Nephron progenitor cell (in vitro differentiated cells): ENCODE measurements around the gene DDX10.
"Not testable (repeated sequence)": the region's sequence is repeated elsewhere in the genome, so short reads cannot be mapped to it uniquely, and the experiment has no call there.

Experiments used
- DNase-seq: peaks from one replicate; pipeline ENCODE4 v3.0.0; 2021
- H3K27ac Mint-ChIP-seq: 2 replicates; pipeline ENCODE4 v1.8.0; 2021; ENCODE audit warnings: mild to moderate bottlenecking, moderate library complexity, mixed read lengths
- H3K27me3 Mint-ChIP-seq: 2 replicates; pipeline ENCODE4 v1.8.0; 2021; ENCODE audit warnings: mild to moderate bottlenecking, low read depth, mixed read lengths; ENCODE audit not compliant: poor library complexity
- H3K36me3 Mint-ChIP-seq: 2 replicates; pipeline ENCODE4 v1.8.0; 2021; ENCODE audit warnings: low read depth, mixed read lengths
- H3K4me1 Mint-ChIP-seq: 2 replicates; pipeline ENCODE4 v1.8.0; 2021; ENCODE audit warnings: mixed read lengths
- H3K4me3 Mint-ChIP-seq: 2 replicates; pipeline ENCODE4 v1.8.0; 2021; ENCODE audit warnings: mild to moderate bottlenecking, moderate library complexity, mixed read lengths
- H3K9me3 Mint-ChIP-seq: 2 replicates; pipeline ENCODE4 v1.8.0; 2021; ENCODE audit warnings: mild to moderate bottlenecking, moderate library complexity, mixed read lengths
- TF ChIP-seq, protein P1 (sequence below): fragments of 200-600 bp; sonication (generic); IDR thresholded peaks from 2 replicates; pipeline ENCODE4 v1.5.0; 2021; ENCODE audit warnings: antibody characterized with exemption

Gene DDX10

DNA sequence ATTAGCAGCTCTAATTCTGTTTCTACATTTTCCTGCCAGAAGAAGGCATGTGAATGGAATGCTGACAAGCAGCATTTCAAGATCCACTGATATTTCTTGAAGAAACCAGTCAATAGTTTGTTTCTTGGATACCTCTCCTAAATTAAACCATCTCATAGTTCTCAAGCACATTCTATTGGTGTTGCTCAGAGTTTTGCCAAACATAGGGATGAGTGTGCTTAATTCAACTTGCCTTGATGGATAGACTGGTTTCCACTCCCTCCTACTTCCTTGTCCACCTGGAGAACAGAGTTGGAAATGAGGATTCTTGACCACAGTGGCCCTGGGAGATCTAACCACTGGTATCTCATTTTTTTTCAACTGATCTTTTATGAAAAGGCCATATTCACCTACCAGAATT lies 29.8 kb upstream of the DDX10 start:
- TF ChIP-seq, protein P1, sequence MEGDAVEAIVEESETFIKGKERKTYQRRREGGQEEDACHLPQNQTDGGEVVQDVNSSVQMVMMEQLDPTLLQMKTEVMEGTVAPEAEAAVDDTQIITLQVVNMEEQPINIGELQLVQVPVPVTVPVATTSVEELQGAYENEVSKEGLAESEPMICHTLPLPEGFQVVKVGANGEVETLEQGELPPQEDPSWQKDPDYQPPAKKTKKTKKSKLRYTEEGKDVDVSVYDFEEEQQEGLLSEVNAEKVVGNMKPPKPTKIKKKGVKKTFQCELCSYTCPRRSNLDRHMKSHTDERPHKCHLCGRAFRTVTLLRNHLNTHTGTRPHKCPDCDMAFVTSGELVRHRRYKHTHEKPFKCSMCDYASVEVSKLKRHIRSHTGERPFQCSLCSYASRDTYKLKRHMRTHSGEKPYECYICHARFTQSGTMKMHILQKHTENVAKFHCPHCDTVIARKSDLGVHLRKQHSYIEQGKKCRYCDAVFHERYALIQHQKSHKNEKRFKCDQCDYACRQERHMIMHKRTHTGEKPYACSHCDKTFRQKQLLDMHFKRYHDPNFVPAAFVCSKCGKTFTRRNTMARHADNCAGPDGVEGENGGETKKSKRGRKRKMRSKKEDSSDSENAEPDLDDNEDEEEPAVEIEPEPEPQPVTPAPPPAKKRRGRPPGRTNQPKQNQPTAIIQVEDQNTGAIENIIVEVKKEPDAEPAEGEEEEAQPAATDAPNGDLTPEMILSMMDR: no peak
- H3K27ac Mint-ChIP-seq: no peak overlapping the region
- H3K4me3 Mint-ChIP-seq: no peak overlapping the region
- peaks cover 6% of the 10 kb centered on the region for H3K9me3 Mint-ChIP-seq
- H3K27me3 Mint-ChIP-seq: no peaks in the 10 kb centered on the region
- no peaks in the 10 kb centered on the region for H3K4me1 Mint-ChIP-seq
- H3K36me3 Mint-ChIP-seq: no peaks in the 10 kb centered on the region
- no peak for DNase-seq

DNA sequence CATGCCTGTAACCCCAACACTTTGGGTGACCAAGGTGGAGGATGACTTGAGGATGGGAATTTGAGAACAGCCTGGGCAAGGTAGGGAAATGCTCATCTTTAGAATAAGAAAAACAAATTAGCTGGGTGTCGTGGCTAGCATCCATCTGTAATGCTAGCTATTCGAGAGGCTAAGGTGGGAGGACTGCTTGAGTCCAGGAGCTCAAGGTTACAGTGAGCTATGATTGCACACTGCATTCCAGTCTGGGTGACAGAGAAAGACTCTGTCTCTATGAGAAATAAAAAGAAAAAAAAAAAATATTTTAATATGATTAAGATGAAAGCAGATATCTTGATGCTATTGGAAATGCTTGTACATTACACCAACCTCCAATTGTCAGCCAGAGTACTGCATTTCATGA lies 28.6 kb upstream of the DDX10 start:
- DNase-seq: no peak
- H3K4me1 Mint-ChIP-seq: no peaks in the 10 kb centered on the region
- no peaks in the 10 kb centered on the region for H3K36me3 Mint-ChIP-seq
- peaks cover 6% of the 10 kb centered on the region for H3K9me3 Mint-ChIP-seq
- TF ChIP-seq, protein P1: no peak
- no peaks in the 10 kb centered on the region for H3K27me3 Mint-ChIP-seq
- H3K4me3 Mint-ChIP-seq: no peak overlapping the region
- H3K27ac Mint-ChIP-seq: no peak overlapping the region

DNA sequence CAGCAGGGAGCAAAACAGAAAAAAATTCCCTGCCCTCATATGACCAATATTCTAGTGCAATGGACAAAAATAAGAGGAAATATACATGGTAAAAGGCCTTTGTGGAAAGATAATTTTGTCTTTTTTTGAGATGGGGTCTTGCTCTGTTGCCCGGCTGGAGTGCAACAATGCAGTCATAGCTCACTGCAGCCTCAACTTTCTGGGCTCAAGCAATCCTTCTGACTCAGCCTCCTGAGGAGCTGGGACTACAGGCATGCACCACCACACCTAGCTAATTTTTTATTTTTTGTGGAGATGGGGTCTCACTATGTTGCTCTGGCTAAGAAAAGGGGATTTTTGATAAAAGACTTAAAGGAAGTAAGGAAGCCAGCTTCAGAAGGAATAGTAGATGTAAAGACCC lies 25.7 kb upstream of the DDX10 start:
- peaks cover 3% of the 10 kb centered on the region for H3K27me3 Mint-ChIP-seq
- H3K4me3 Mint-ChIP-seq: no peak overlapping the region
- H3K9me3 Mint-ChIP-seq: peaks cover 6% of the 10 kb centered on the region
- no peaks in the 10 kb centered on the region for H3K36me3 Mint-ChIP-seq
- TF ChIP-seq, protein P1: no peak
- H3K27ac Mint-ChIP-seq: no peak overlapping the region
- no peak for DNase-seq
- H3K4me1 Mint-ChIP-seq: no peaks in the 10 kb centered on the region

DNA sequence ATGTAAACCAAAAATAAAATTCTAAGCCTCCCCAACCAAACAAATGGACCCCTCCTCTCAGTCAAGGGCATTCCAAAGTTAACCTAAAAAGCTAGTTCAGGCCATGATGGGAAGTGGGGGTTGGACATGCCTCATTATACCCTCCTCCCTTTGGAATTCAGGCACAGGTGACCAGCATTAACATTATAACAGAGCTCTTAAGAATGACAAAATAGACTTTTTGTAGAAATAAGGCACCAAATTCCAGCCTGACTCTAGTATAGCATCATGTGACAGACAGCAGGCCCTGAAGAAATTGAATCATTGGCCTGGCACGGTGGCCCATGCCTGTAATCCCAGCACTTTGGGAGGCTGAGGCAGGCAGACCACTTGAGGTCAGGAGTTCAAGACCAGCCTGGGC lies 23.1 kb upstream of the DDX10 start:
- not testable (repeated sequence) for DNase-seq, H3K27ac Mint-ChIP-seq, H3K27me3 Mint-ChIP-seq, H3K4me1 Mint-ChIP-seq, H3K9me3 Mint-ChIP-seq, H3K4me3 Mint-ChIP-seq, H3K36me3 Mint-ChIP-seq

DNA sequence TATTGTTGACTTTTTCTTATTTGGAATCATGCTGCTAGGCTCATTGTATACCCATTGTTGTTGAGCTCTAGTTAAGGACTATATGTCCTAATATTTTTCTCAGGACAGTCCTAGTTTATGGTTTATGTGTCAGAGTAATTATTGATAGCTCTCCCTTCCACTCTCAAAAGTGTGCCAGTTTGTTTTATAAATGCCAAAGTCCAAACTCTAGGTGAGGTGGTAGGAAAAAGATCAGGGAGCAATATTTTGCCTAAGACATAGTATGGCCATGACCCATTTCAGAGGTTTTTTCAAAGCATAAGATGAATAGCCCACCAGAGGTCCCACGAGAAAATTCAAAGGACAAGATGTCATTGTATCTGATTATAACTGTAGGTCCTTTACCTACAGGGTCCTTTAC lies 20.9 kb upstream of the DDX10 start:
- Mint-ChIP-seq H3K27me3 (peaks cover 3% of the 10 kb centered on the region), H3K4me3 (no peak overlapping the region), H3K4me1 (no peaks in the 10 kb centered on the region), H3K9me3 (no peaks in the 10 kb centered on the region), H3K27ac (no peak overlapping the region), H3K36me3 (no peaks in the 10 kb centered on the region)
- DNase-seq: no peak
- TF ChIP-seq, protein P1: no peak

DNA sequence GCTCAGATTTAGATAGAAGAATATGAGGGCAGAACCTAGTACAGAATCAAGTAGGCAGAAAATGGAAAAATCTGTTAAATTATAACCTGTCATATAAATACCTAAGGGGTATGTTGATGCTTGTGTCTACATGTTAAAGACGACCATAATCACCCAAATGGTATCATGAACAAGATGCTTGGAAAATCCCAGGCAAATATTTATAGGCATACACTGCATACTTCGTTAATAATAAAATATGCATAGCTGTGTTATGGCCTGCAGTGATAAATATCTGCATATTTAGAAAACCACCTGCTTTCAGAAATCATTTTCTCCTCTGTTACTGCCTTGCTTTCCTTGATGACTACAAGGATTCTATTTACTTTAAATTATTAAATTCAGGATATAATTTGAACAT lies 18.9 kb upstream of the DDX10 start:
- H3K4me3 Mint-ChIP-seq: no peak overlapping the region
- H3K4me1 Mint-ChIP-seq: no peaks in the 10 kb centered on the region
- H3K36me3 Mint-ChIP-seq: no peaks in the 10 kb centered on the region
- H3K27me3 Mint-ChIP-seq: peaks cover 7% of the 10 kb centered on the region
- no peak overlapping the region for H3K27ac Mint-ChIP-seq
- no peak for DNase-seq
- TF ChIP-seq, protein P1: no peak
- no peaks in the 10 kb centered on the region for H3K9me3 Mint-ChIP-seq

DNA sequence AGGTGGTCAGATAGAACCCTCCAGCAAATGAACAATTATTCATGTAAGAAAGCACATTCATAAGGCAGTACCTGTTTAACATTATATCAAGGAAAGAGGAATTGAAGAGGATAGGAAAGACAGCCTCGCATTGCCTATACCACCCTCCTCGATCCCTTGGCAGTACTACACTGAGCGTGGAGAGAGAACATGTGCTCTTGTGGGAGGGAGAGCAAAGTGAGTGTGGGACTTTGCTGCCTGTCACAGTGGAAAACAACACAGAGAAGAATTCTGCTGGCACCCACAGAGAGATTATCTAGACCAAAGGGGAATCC lies 17.5 kb upstream of the DDX10 start:
- Mint-ChIP-seq H3K4me3 (no peak overlapping the region), H3K4me1 (no peaks in the 10 kb centered on the region), H3K36me3 (no peaks in the 10 kb centered on the region), H3K9me3 (peaks cover 2% of the 10 kb centered on the region), H3K27ac (no peak overlapping the region), H3K27me3 (peaks cover 7% of the 10 kb centered on the region)
- TF ChIP-seq, protein P1: no peak
- no peak for DNase-seq
